HCT116 (cell line): ENCODE data around the gene PROCA1. TPM values are rescaled to one million over a fixed set of nuclear protein-coding genes. Genes with fewer than 3 reads are reported as not detected.
"Not testable (repeated sequence)": the region's sequence is repeated elsewhere in the genome, so short reads cannot be mapped to it uniquely, and the experiment has no call there.

Experiments
- ATAC-seq: fragments of 200-7000 bp; cut with Tn5 transposase; 2 replicates; pipeline ENCODE4 v1.9.1; 2020; ENCODE audit warnings: mild to moderate bottlenecking, moderate library complexity
- BruUV-seq: library from RNA; stranded (reverse); fragments of 400-500 nt; replicated peaks from 2 replicates; lab custom pipeline; 2021; lab: Mats Ljungman, UMichigan
- CTCF ChIA-PET: fragments of 300-600 bp; sonication (Branson Sonifier 250); formaldehyde crosslinking; loops from one replicate; lab custom pipeline; 2021; ENCODE audit warnings: antibody characterized with exemption; lab: Charles Lee
- POLR2A ChIA-PET: fragments of 300-600, 350-600 bp; sonication (Branson Sonifier 250); formaldehyde crosslinking; loops from one replicate; lab custom pipeline; 2021; ENCODE audit warnings: antibody characterized with exemption; lab: Charles Lee
- RAD21 ChIA-PET, 2 experiments: fragments of 300-600 bp; sonication (Branson Sonifier 250); formaldehyde crosslinking; loops; one replicate each; lab custom pipeline; 2023; ENCODE audit warnings: low total read pairs in 2 of 2; ENCODE audit not compliant: uncharacterized antibody in 2 of 2, unreplicated experiment in 2 of 2, low non-redundant PET in 1 of 2; lab: Charles Lee
- DNase-seq: peaks from one replicate; pipeline ENCODE4 v3.0.0-alpha.2; 2010; ENCODE audit warnings: low read depth, low spot score
- H2AFZ ChIP-seq: fragments of 200-600 bp; shearing (Covaris generic), sonication (generic); 2 replicates; pipeline ENCODE4 v1.6.1; 2017; ENCODE audit warnings: low read depth, mixed run types, mixed read lengths, antibody characterized with exemption, low read length; ENCODE audit not compliant: poor library complexity, severe bottlenecking
- H3K27ac ChIP-seq: 2 replicates; pipeline ENCODE4 v1.5.1; 2012; ENCODE audit warnings: low read depth, low read length
- H3K27me3 ChIP-seq: fragments of 200-600 bp; sonication (generic); 2 replicates; pipeline ENCODE4 v1.6.1; 2016; ENCODE audit warnings: mixed run types, low read length, mixed read lengths; ENCODE audit not compliant: insufficient read depth
- H3K36me3 ChIP-seq, 2 experiments: fragments of 200-500 bp in 1 of 2; fragments of 200-600 bp in 1 of 2; sonication (Bioruptor generic) in 1 of 2; sonication (generic) in 1 of 2; 2 replicates each; pipeline versions ENCODE4 v1.5.1 to v1.6.1; 2014 to 2016; ENCODE audit warnings: low read length in 2 of 2, inconsistent platforms in 1 of 2, mixed read lengths in 1 of 2, mixed run types in 1 of 2; ENCODE audit not compliant: insufficient read depth in 2 of 2, control insufficient read depth in 1 of 2
- H3K4me1 ChIP-seq, 2 experiments: fragments of 200-600 bp in 1 of 2; sonication (generic) in 1 of 2; 2 replicates each; pipeline versions ENCODE4 v1.5.1 to v1.6.1; 2012 to 2017; ENCODE audit warnings: low read length in 2 of 2, inconsistent platforms in 1 of 2, mild to moderate bottlenecking in 1 of 2, mixed read lengths in 1 of 2, mixed run types in 1 of 2, moderate library complexity in 1 of 2; ENCODE audit not compliant: insufficient read depth in 2 of 2, control insufficient read depth in 1 of 2
- H3K4me2 ChIP-seq: fragments of 200-600 bp; sonication (generic); 2 replicates; pipeline ENCODE4 v1.6.1; 2017; ENCODE audit warnings: mixed run types, low read length, mixed read lengths
- H3K4me3 ChIP-seq, 2 experiments: fragments of 200-600 bp in 1 of 2; sonication (generic) in 1 of 2; replicated peaks in 1 of 2; 2 replicates each; pipeline ENCODE4 v1.5.1; 2011 to 2016; ENCODE audit warnings: low read length in 2 of 2, control low read depth in 1 of 2, low read depth in 1 of 2, mild to moderate bottlenecking in 1 of 2, mixed read lengths in 1 of 2, mixed run types in 1 of 2
- H3K79me2 ChIP-seq: fragments of 200-600 bp; sonication (generic); 2 replicates; pipeline ENCODE4 v1.6.1; 2017; ENCODE audit warnings: mild to moderate bottlenecking, mixed run types, low read length, moderate library complexity, mixed read lengths; ENCODE audit not compliant: insufficient read depth
- H3K9ac ChIP-seq: fragments of 200-600 bp; sonication (generic); 2 replicates; pipeline ENCODE4 v1.6.1; 2016; ENCODE audit warnings: low read length, mixed read lengths
- H3K9me2 ChIP-seq: fragments of 200-600 bp; sonication (generic), shearing (Covaris generic); 2 replicates; pipeline ENCODE4 v1.6.1; 2017; ENCODE audit warnings: mixed run types, mild to moderate bottlenecking, moderate library complexity; ENCODE audit not compliant: insufficient read depth
- H3K9me3 ChIP-seq, 2 experiments: fragments of 200-500 bp in 1 of 2; fragments of 200-600 bp in 1 of 2; sonication (Bioruptor generic) in 1 of 2; sonication (generic) in 1 of 2; 2 replicates each; pipeline ENCODE4 v1.6.1; 2014 to 2017; ENCODE audit warnings: low read length in 2 of 2, mixed read lengths in 2 of 2, inconsistent platforms in 1 of 2, low read depth in 1 of 2, mild to moderate bottlenecking in 1 of 2, mixed run types in 1 of 2, moderate library complexity in 1 of 2; ENCODE audit not compliant: control insufficient read depth in 1 of 2, insufficient read depth in 1 of 2
- H4K20me1 ChIP-seq: fragments of 200-600 bp; sonication (generic), shearing (Covaris generic); 2 replicates; pipeline ENCODE4 v1.6.1; 2017; ENCODE audit warnings: mixed run types, mild to moderate bottlenecking, moderate library complexity; ENCODE audit not compliant: insufficient read depth
- CBX3 ChIP-seq: IDR thresholded peaks from 2 replicates; pipeline ENCODE4 v1.6.1; 2012; ENCODE audit warnings: low read depth
- EZH2phosphoT487 ChIP-seq: fragments of 200-600 bp; IDR thresholded peaks from 2 replicates; pipeline ENCODE4 v1.6.1; 2018; ENCODE audit warnings: antibody characterized with exemption, borderline replicate concordance
- RAD21 ChIP-seq: IDR thresholded peaks from 2 replicates; pipeline ENCODE4 v1.6.1; 2012; ENCODE audit warnings: low read depth, mild to moderate bottlenecking
- TCF7L2 ChIP-seq: IDR thresholded peaks from 2 replicates; pipeline ENCODE4 v1.7.0; 2011; ENCODE audit warnings: borderline replicate concordance, inconsistent platforms; ENCODE audit not compliant: insufficient read depth, insufficient read length; ENCODE audit errors: extremely low read depth
- YY1 ChIP-seq: IDR thresholded peaks from 2 replicates; pipeline ENCODE4 v1.6.1; 2011; ENCODE audit warnings: low read length, low read depth, moderate library complexity, mild to moderate bottlenecking; ENCODE audit not compliant: insufficient replicate concordance; ENCODE audit errors: extremely low read depth
- intact Hi-C: fragments of 100-400 bp; cut with micrococcal nuclease; formaldehyde crosslinking; loops from 2 replicates; pipeline ENCODE4 v1.10.0; 2022
- total RNA-seq: library from RNA; stranded (reverse); gene quantifications from one replicate; pipeline ENCODE4 v1.2.1, GENCODE V29; 2021; ENCODE audit not compliant: unreplicated experiment

The PROCA1 gene
- total RNA-seq, 1 experiment from 2014 or later, result 0.96 TPM

DNA sequence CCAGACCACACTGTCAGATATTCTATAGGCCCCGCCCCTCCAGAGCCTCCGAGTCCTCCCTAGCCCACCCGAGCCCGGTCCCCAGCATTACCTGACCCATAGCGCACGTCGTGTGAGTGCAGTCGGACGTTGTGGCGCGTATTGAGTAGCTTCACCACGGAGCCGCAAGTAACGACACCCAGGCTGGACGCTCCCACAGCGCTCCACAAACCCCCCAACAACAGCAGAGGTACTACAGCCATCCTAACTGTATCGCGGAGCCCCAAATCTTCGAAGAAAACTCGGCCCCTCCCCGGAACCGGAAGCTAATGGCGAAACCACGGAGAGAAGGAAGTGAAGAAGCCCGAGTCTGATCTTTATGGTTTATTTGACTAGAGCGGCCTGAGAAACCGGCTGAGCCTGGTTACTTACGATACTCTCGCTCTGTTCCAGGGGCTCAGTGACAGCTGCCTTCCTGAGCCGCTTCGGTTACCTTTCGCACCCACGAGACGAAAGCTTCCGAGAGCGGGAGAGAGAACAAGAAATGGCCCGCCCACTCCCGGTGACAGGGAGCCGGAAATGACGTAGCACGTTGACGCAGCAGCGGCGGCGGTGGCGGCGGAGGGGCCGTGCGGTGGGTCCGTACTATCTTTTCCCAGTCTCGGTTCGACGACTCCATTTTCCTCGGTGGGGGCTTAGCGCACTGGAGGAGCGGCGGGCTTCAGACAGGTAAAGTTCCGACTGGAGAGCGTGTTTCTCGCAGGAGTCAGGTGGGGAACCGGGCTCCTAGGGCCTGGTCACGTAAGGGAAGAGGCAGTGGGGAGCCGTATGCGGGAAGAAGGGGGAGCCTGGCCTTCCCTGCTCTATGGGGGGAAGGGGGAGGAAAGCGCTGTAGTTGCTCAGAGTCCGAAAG lies 49.8 kb downstream of the PROCA1 start, which contains the start of the genes SDF2 and SUPT6H (continued):
- no peak for TF ChIP-seq CBX3
- no peak for TF ChIP-seq EZH2phosphoT487
- TF ChIP-seq TCF7L2, result no peak
- no peak for TF ChIP-seq RAD21
- peak; percentile 52 for TF ChIP-seq YY1

DNA sequence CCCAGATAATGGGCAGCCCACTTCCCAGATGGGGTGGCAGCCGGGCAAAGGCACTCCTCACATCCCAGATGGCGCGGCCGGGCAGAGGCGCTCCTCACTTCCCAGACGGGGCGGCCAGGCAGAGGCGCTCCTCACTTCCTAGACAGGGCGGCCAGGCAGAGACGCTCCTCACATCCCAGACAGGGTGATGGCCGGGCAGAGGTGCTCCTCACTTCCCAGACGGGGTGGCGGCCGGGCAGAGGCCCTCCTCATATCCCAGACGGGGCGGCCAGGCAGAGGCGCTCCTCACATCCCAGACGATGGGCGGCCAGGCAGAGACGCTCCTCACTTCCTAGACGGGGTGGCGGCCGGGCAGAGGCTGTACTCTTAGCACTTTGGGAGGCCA lies 52.2 kb downstream of the PROCA1 start:
- H3K4me3 ChIP-seq, intact Hi-C loops, H3K9ac ChIP-seq, H4K20me1 ChIP-seq, H3K4me2 ChIP-seq, POLR2A ChIA-PET, H3K27me3 ChIP-seq, RAD21 ChIA-PET, ATAC-seq, CTCF ChIA-PET, H2AFZ ChIP-seq, H3K9me2 ChIP-seq, BruUV-seq, DNase-seq, H3K27ac ChIP-seq, H3K9me3 ChIP-seq: not testable (repeated sequence)
- peaks cover 75% of the 10 kb centered on the region for H3K79me2 ChIP-seq
- peaks cover 3 to 29% of the 10 kb centered on the region in 2 experiments for H3K36me3 ChIP-seq
- peaks cover 12 to 18% of the 10 kb centered on the region in 2 experiments; a peak in 3 of 4 replicates for H3K4me1 ChIP-seq

DNA sequence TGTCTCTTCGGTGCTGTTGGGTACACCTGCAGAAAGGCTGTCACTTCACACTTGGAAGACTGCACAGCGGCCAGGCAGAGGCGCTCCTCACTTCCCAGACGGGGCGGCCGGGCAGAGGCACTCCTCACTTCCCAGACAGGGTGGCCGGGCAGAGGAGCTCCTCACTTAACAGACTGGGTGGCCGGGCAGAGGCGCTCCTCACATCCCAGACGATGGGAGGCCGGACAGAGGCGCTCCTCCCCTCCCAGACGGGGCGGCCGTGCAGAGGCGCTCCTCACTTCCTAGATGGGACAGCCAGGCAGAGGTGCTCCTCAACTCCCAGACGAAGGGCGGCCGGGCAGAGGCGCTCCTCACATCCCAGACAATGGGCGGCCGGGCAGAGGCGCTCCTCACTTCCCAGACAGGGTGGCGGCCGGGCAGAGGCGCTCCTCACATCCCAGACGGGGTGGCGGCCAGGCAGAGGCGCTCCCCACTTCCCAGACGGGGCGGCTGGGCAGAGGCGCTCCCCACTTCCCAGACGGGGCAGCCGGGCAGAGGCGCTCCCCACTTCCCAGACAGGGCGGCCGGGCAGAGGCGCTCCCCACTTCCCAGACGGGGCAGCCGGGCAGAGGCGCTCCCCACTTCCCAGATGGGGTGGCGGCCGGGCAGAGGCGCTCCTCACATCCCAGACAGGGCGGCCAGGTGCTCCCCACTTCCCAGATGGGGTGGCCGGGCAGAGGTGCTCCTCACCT lies 52.8 kb downstream of the PROCA1 start:
- Histone ChIP-seq H3K79me2 (peaks cover 75% of the 10 kb centered on the region), H3K36me3 (peaks cover 3 to 29% of the 10 kb centered on the region in 2 experiments), H3K4me1 (peaks cover 12 to 18% of the 10 kb centered on the region in 2 experiments; a peak in 3 of 4 replicates)
- H3K9me2 ChIP-seq, H3K4me2 ChIP-seq, H4K20me1 ChIP-seq, ATAC-seq, CTCF ChIA-PET, H3K4me3 ChIP-seq, intact Hi-C loops, BruUV-seq, H2AFZ ChIP-seq, H3K9ac ChIP-seq, H3K27me3 ChIP-seq, DNase-seq, H3K27ac ChIP-seq, RAD21 ChIA-PET, H3K9me3 ChIP-seq, POLR2A ChIA-PET: not testable (repeated sequence)

DNA sequence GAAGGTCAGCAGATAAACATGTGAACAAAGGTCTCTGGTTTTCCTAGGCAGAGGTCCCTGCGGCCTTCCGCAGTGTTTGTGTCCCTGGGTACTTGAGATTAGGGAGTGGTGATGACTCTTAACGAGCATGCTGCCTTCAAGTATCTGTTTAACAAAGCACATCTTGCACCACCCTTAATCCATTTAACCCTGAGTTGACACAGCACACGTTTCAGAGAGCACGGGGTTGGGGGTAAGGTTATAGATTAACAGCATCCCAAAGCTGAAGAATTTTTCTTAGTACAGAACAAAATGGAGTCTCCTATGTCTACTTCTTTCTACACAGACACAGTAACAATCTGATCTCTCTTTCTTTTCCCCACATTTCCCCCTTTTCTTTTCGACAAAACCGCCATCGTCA lies 53.3 kb downstream of the PROCA1 start:
- H3K9me3 ChIP-seq, DNase-seq, H3K9me2 ChIP-seq, ATAC-seq, H3K4me2 ChIP-seq, H2AFZ ChIP-seq, H3K27ac ChIP-seq, H3K4me3 ChIP-seq, RAD21 ChIA-PET, H3K27me3 ChIP-seq, H4K20me1 ChIP-seq, intact Hi-C loops, H3K9ac ChIP-seq, BruUV-seq: not testable (repeated sequence)
- H3K79me2 ChIP-seq, result peaks cover 73% of the 10 kb centered on the region
- H3K36me3 ChIP-seq, result peaks cover 3 to 29% of the 10 kb centered on the region in 2 experiments
- CTCF ChIA-PET, result interaction anchor here (1.0 kb wide), 1 partner anchor 11 kb away, joined by 3 read pairs; no protein-coding TSS in a partner anchor
- H3K4me1 ChIP-seq, result peaks cover 9 to 15% of the 10 kb centered on the region in 2 experiments; a peak in 3 of 4 replicates
- POLR2A ChIA-PET, result interaction anchor here (0.8 kb wide), 1 partner anchor 10 kb away, joined by 3 read pairs; no protein-coding TSS in a partner anchor
